GM23338 (cell line): ENCODE measurements around the gene YPEL2.

Experiments
- CREB1 ChIP-seq: fragments of 250-450 bp; sonication (Bioruptor Pico); IDR thresholded peaks from 2 replicates; pipeline ENCODE4 v1.5.0; 2020; ENCODE audit warnings: low read depth, mild to moderate bottlenecking, moderate library complexity
- CTCF ChIP-seq, 2 experiments: fragments of 200-600 bp in 1 of 2; sonication (generic) in 1 of 2; conservative IDR thresholded peaks; 2 replicates each; pipeline versions ENCODE4 v1.5.1 to v1.6.1; 2016 to 2017; ENCODE audit warnings: antibody characterized with exemption in 2 of 2, low read depth in 2 of 2, mild to moderate bottlenecking in 2 of 2, moderate library complexity in 1 of 2
- ETS1 ChIP-seq: IDR thresholded peaks from 2 replicates; pipeline ENCODE4 v1.6.1; 2016; ENCODE audit warnings: antibody characterized with exemption
- EZH2 ChIP-seq: fragments of 200-600 bp; sonication (generic); IDR thresholded peaks from one replicate; pipeline ENCODE4 v1.8.0; 2017; ENCODE audit warnings: antibody characterized with exemption, mild to moderate bottlenecking, low read depth; ENCODE audit not compliant: unreplicated experiment
- EZH2phosphoT487 ChIP-seq: fragments of 200-600 bp; sonication (generic); IDR thresholded peaks from one replicate; pipeline ENCODE4 v1.8.1; 2018; ENCODE audit warnings: antibody characterized with exemption; ENCODE audit not compliant: unreplicated experiment
- JUNB ChIP-seq: IDR thresholded peaks from one replicate; pipeline ENCODE4 v1.6.1; 2016; ENCODE audit warnings: antibody characterized with exemption; ENCODE audit not compliant: unreplicated experiment
- NANOG ChIP-seq: IDR thresholded peaks from 2 replicates; pipeline ENCODE4 v1.6.1; 2016; ENCODE audit warnings: antibody characterized with exemption, borderline replicate concordance
- POLR2AphosphoS5 ChIP-seq: IDR thresholded peaks from 2 replicates; pipeline ENCODE4 v1.6.1; 2016; ENCODE audit warnings: antibody characterized with exemption, low read depth
- REST ChIP-seq: IDR thresholded peaks from one replicate; pipeline ENCODE4 v1.6.1; 2018; ENCODE audit warnings: antibody characterized with exemption; ENCODE audit not compliant: unreplicated experiment
- STAT1 ChIP-seq: IDR thresholded peaks from one replicate; pipeline ENCODE4 v1.6.1; 2016; ENCODE audit warnings: antibody characterized with exemption; ENCODE audit not compliant: unreplicated experiment
- ZNF114 ChIP-seq: fragments of 250-450 bp; sonication (Bioruptor Pico); IDR thresholded peaks from 2 replicates; pipeline ENCODE4 v1.5.0; 2020; ENCODE audit warnings: mild to moderate bottlenecking, moderate library complexity
- ZNF331 ChIP-seq: fragments of 250-450 bp; sonication (Bioruptor Pico); IDR thresholded peaks from 2 replicates; pipeline ENCODE4 v1.5.0; 2020; ENCODE audit warnings: low read depth, mild to moderate bottlenecking, moderate library complexity
- ZNF462 ChIP-seq: fragments of 250-450 bp; sonication (Bioruptor Pico); IDR thresholded peaks from 2 replicates; pipeline ENCODE4 v1.5.0; 2020; ENCODE audit warnings: mild to moderate bottlenecking, moderate library complexity

DNA sequence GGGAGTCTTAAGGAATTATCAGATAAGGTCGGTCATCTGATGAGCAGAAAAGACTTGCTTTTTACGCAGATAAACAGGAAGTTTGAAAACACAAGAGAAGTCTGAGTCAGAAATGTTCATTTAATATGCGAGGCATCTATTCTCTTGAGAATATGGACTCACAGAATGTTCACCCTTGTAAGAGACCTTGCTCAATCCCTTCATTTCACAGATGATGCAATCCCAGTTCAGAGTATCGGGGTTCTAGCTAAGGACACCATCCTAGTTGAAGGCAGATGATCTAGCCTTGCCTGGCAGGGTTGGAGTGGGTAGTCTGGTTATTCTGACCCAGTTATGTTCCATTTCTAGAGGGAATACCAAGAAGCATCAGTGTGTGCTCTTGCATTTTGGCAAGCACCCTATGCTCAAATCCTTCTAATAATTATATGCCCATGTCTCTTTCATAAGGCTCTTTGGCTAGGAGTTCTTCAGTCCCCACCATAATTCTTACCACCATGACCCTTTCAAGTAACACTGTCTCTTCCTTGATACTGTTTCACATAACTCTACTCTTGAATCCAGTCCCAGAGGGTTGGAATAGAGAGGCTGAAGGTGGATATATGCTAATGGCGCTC is 42.5 kb downstream of the YPEL2 start:
- no peak for TF ChIP-seq CTCF (conservative IDR thresholded peaks at IDR 0.05; ENCODE audit: low read depth in 2 of 2)
- no peak for TF ChIP-seq REST
- no peak for TF ChIP-seq POLR2AphosphoS5
- TF ChIP-seq CREB1 (CRISPR knock-in tag) = no peak
- TF ChIP-seq EZH2 = no peak
- no peak for TF ChIP-seq JUNB
- no peak for TF ChIP-seq EZH2phosphoT487
- TF ChIP-seq ZNF114 (CRISPR knock-in tag) = no peak
- TF ChIP-seq STAT1 = no peak
- no peak for TF ChIP-seq NANOG
- TF ChIP-seq ZNF462 (CRISPR knock-in tag) = no peak
- no peak for TF ChIP-seq ETS1
- TF ChIP-seq ZNF331 = no peak
